Choroid plexus epithelial cell (primary cell): ENCODE measurements around the gene MRRF.

ENCODE experiments used
- DNase-seq: peaks from one replicate; pipeline ENCODE4 v3.0.0-alpha.2; 2010; ENCODE audit warnings: low read depth
- H3K4me3 ChIP-seq: 2 replicates; pipeline ENCODE4 v1.5.1; 2011; ENCODE audit warnings: low read depth, mild to moderate bottlenecking, control low read depth, low read length, moderate library complexity
- TF ChIP-seq, protein P1 (sequence below): conservative IDR thresholded peaks from 2 replicates; pipeline ENCODE4 v1.5.1; 2011; ENCODE audit warnings: low read depth, mild to moderate bottlenecking, control low read depth, inconsistent platforms, low read length, moderate library complexity

The MRRF gene

DNA sequence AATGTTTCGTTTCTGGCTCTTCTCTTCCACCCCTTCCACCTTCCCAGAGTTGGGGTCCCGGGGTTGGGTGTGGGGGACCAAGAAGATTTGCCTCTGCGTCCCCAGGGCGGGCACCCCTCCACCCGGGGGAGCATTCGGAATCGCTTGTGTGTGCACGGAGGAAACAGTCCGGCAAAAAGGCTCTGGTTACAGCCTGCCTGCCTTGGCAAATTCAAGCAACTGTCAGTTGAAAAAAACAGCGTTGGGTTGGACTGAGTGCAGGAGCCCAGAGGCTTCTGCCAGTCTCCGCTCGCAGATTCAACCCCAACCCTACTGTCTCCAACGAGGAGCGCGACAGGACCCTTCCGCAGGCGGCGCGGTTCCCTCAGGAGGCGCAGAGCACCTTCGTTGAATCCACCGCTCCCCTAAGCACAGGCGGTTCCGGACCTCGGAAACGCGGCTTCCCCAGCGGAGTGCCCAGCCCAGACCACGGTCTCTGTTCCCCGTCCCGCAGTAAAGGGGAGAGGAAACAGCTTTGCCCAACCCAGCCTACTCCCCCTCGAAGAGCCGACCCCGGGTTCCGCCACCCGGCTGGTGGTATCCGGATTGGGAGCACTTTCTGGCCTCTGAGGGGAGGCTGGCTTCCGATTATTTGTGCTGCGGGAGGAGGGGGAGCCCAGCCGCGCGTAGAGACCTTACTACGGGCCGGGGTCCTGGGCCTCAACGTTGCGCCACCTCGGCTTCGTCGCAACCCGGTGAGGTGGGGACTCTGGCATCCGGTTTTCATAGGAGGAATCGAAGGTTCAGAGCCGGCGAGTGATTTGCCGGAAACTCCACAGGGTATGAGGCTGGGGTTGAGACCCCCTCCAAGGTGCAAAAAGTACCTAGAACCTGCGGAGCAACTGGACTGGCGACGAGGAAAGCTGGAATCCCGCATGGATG is 45.5 kb upstream of the MRRF start:
- DNase-seq: peak; percentile 32
- no peak overlapping the region for H3K4me3 ChIP-seq
- TF ChIP-seq, protein P1, sequence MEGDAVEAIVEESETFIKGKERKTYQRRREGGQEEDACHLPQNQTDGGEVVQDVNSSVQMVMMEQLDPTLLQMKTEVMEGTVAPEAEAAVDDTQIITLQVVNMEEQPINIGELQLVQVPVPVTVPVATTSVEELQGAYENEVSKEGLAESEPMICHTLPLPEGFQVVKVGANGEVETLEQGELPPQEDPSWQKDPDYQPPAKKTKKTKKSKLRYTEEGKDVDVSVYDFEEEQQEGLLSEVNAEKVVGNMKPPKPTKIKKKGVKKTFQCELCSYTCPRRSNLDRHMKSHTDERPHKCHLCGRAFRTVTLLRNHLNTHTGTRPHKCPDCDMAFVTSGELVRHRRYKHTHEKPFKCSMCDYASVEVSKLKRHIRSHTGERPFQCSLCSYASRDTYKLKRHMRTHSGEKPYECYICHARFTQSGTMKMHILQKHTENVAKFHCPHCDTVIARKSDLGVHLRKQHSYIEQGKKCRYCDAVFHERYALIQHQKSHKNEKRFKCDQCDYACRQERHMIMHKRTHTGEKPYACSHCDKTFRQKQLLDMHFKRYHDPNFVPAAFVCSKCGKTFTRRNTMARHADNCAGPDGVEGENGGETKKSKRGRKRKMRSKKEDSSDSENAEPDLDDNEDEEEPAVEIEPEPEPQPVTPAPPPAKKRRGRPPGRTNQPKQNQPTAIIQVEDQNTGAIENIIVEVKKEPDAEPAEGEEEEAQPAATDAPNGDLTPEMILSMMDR: no peak

DNA sequence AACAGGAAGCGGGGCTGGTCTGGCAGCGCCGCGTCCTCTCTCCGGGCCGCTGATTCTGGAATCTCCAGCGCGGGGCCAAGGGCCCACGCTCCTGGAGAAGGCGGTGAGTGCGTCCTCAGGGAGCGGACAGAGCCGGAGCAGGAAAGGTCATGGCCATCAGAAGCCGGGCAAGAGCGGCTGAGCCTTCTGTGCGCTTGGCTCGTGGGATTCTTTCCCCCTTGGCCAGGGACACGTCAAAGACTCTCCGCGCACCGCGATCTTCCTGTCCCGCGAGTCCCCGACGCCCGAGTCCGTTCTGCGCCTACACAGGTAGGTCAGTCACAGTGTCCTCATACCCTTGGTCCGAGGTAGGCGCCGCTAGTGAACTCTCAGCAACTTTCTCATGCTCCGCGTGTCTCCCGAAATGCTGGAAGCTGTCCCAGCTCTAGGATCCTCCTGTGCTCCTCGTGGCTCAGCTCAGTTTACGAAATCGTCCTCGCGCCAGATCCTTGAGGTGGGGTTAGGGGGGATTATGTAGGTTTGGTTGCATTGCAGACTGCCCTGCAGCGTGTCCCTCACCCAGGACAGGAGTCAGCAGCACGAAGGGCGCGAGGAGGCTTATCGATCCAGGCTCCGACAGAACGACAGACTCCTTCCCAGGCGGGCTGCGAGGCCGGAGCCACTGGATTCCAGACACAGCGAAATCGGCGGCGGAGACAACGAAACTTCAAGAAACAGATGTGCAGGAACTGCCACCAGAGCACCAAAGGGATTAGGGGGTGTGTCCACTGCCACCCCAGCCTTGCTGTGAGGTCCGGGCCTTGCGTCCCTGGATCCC is 44.6 kb upstream of the MRRF start:
- no peak for DNase-seq
- no peak overlapping the region for H3K4me3 ChIP-seq
- TF ChIP-seq, protein P1: no peak

DNA sequence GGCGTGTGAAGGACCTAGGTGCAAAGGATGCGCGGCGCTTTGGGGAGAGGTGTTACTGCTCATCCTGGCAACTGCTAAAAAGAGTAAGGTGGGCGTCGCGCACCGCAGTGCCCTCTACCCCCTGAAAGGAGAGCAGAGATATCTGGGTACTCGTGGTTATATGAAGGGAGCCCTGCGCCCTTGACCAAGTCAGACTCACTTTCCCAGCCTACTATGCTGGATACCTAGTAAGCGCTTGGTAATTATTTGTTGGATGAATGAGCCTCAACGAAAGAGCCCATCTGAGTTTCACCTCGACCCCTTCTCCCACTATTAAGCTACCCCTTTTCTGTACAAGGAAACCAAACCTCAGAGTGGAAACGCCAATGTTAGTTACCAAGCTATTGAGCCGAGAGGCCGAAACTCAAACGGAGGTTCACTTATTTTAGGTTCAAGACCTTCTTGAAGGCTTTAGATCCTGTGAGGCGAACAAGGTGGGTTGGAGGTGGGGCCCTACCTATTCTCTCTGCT is 44.0 kb upstream of the MRRF start:
- no peak overlapping the region for H3K4me3 ChIP-seq
- no peak for DNase-seq
- TF ChIP-seq, protein P1: no peak

DNA sequence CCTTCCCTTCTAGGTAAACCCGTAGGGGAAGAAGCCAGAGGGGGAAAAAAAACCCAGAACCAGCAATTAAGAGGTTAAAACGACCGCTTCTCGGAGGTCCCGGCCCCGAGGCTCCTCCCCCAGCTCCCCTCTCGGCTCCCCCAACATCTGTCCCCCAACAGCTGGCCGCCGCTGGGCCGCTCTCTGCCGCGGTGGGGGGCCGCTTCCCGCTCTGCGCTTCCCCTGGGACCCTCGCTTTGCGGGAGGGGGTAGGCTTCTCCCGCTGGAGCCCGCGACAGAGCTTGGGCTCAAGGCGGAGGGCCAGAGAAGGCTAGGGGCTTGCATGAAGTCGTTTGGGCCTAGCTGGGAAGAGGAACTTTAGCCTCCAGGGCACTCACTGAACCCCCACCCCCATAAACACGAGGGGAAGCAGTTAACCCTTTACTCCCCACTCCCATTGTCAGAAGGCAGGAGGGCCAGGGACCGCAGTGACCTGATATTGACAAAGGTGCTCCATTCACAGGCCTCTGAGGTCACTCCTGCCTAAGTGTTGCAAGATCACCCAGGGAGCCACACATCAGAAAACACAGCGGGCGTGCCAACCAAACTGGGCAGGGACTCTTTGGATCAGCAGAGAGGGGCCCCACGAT is 43.4 kb upstream of the MRRF start:
- no peak for DNase-seq
- TF ChIP-seq, protein P1: no peak
- H3K4me3 ChIP-seq: no peak overlapping the region

DNA sequence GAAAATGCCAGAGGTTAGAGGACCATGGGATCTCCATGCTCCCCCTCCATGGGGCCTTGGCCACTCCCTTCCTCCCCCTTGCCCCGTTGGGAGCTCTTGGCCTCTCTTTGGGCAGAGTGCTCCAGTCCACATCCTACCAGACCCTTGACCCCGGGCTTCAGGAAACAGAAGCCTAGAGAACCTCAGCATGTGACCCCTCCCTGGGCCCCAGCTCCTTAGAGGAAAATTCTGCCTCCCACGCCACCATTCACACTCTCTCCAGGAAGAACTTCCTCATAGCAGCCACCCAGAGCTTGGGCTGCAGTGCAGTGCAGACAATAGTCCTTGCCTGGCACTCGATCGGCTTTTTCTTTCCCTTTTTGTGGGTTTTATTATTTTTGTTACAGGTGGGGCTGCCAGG is 41.9 kb upstream of the MRRF start:
- H3K4me3 ChIP-seq: no peak overlapping the region
- TF ChIP-seq, protein P1: no peak
- no peak for DNase-seq

DNA sequence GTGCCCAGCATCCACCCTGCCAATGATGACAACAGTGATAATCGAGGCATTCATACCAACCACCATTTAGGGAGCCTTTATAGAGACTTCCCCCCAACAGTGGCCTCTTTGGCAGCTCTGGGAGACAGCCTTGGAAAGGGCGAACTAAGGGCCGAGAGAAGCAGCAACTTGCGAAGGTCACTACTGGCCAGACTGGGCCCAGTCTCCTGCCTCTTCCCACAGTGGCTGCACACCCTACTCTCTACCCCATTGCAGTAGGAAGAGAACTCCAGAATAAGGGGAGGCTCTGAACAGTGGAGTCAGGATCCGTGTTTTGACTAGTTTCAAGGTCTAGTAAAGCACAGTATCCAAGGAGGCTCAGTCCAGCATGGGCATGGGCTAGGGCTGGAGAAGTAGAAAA is 41.2 kb upstream of the MRRF start:
- TF ChIP-seq, protein P1: no peak
- H3K4me3 ChIP-seq: no peak overlapping the region
- no peak for DNase-seq
